Measurements from ENCODE around the gene PSMC3IP.

DNA sequence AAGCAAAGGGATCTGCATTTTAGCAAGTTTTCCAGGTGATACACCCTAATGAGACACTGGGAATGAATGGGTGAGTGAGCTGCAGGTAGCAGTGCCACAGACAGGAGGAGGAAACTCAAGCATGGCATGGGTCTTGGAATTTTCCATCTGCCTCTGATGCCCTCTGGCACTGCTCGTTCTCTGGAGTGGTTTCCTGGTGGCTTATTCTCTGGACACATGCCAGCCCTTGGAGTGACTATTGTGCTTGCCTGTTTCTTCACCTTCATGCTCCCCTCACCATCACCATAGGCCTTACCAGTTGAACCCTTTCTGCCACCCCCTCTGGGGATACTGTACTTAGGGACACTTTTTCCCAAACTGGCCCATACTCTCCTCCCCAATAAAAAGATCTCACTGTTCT lies 14.0 kb downstream of the PSMC3IP start:
- TF ChIP-seq, protein P1, sequence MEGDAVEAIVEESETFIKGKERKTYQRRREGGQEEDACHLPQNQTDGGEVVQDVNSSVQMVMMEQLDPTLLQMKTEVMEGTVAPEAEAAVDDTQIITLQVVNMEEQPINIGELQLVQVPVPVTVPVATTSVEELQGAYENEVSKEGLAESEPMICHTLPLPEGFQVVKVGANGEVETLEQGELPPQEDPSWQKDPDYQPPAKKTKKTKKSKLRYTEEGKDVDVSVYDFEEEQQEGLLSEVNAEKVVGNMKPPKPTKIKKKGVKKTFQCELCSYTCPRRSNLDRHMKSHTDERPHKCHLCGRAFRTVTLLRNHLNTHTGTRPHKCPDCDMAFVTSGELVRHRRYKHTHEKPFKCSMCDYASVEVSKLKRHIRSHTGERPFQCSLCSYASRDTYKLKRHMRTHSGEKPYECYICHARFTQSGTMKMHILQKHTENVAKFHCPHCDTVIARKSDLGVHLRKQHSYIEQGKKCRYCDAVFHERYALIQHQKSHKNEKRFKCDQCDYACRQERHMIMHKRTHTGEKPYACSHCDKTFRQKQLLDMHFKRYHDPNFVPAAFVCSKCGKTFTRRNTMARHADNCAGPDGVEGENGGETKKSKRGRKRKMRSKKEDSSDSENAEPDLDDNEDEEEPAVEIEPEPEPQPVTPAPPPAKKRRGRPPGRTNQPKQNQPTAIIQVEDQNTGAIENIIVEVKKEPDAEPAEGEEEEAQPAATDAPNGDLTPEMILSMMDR (IDR thresholded peaks at IDR 0.05): no peak
- TF ChIP-seq, protein P2, sequence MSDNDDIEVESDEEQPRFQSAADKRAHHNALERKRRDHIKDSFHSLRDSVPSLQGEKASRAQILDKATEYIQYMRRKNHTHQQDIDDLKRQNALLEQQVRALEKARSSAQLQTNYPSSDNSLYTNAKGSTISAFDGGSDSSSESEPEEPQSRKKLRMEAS (CRISPR knock-in tag; IDR thresholded peaks at IDR 0.05): no peak
- TF ChIP-seq SMAD3 (CRISPR knock-in tag; IDR thresholded peaks at IDR 0.05; ENCODE audit: borderline replicate concordance) (no peak), ESRRA (CRISPR knock-in tag; IDR thresholded peaks at IDR 0.05; ENCODE audit: borderline replicate concordance) (no peak), SP1 (CRISPR knock-in tag; conservative IDR thresholded peaks at IDR 0.05) (no peak), CREM (CRISPR knock-in tag; IDR thresholded peaks at IDR 0.05) (no peak), GABPB1 (CRISPR knock-in tag; IDR thresholded peaks at IDR 0.05) (no peak), FOXJ3 (CRISPR knock-in tag; IDR thresholded peaks at IDR 0.05; ENCODE audit: borderline replicate concordance) (no peak)
- TF ChIP-seq, protein P3, sequence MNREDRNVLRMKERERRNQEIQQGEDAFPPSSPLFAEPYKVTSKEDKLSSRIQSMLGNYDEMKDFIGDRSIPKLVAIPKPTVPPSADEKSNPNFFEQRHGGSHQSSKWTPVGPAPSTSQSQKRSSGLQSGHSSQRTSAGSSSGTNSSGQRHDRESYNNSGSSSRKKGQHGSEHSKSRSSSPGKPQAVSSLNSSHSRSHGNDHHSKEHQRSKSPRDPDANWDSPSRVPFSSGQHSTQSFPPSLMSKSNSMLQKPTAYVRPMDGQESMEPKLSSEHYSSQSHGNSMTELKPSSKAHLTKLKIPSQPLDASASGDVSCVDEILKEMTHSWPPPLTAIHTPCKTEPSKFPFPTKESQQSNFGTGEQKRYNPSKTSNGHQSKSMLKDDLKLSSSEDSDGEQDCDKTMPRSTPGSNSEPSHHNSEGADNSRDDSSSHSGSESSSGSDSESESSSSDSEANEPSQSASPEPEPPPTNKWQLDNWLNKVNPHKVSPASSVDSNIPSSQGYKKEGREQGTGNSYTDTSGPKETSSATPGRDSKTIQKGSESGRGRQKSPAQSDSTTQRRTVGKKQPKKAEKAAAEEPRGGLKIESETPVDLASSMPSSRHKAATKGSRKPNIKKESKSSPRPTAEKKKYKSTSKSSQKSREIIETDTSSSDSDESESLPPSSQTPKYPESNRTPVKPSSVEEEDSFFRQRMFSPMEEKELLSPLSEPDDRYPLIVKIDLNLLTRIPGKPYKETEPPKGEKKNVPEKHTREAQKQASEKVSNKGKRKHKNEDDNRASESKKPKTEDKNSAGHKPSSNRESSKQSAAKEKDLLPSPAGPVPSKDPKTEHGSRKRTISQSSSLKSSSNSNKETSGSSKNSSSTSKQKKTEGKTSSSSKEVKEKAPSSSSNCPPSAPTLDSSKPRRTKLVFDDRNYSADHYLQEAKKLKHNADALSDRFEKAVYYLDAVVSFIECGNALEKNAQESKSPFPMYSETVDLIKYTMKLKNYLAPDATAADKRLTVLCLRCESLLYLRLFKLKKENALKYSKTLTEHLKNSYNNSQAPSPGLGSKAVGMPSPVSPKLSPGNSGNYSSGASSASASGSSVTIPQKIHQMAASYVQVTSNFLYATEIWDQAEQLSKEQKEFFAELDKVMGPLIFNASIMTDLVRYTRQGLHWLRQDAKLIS (CRISPR knock-in tag; IDR thresholded peaks at IDR 0.05; ENCODE audit: borderline replicate concordance): no peak
- TF ChIP-seq, protein P4, sequence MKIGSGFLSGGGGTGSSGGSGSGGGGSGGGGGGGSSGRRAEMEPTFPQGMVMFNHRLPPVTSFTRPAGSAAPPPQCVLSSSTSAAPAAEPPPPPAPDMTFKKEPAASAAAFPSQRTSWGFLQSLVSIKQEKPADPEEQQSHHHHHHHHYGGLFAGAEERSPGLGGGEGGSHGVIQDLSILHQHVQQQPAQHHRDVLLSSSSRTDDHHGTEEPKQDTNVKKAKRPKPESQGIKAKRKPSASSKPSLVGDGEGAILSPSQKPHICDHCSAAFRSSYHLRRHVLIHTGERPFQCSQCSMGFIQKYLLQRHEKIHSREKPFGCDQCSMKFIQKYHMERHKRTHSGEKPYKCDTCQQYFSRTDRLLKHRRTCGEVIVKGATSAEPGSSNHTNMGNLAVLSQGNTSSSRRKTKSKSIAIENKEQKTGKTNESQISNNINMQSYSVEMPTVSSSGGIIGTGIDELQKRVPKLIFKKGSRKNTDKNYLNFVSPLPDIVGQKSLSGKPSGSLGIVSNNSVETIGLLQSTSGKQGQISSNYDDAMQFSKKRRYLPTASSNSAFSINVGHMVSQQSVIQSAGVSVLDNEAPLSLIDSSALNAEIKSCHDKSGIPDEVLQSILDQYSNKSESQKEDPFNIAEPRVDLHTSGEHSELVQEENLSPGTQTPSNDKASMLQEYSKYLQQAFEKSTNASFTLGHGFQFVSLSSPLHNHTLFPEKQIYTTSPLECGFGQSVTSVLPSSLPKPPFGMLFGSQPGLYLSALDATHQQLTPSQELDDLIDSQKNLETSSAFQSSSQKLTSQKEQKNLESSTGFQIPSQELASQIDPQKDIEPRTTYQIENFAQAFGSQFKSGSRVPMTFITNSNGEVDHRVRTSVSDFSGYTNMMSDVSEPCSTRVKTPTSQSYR (CRISPR knock-in tag; IDR thresholded peaks at IDR 0.05): no peak
- TF ChIP-seq, protein P5, sequence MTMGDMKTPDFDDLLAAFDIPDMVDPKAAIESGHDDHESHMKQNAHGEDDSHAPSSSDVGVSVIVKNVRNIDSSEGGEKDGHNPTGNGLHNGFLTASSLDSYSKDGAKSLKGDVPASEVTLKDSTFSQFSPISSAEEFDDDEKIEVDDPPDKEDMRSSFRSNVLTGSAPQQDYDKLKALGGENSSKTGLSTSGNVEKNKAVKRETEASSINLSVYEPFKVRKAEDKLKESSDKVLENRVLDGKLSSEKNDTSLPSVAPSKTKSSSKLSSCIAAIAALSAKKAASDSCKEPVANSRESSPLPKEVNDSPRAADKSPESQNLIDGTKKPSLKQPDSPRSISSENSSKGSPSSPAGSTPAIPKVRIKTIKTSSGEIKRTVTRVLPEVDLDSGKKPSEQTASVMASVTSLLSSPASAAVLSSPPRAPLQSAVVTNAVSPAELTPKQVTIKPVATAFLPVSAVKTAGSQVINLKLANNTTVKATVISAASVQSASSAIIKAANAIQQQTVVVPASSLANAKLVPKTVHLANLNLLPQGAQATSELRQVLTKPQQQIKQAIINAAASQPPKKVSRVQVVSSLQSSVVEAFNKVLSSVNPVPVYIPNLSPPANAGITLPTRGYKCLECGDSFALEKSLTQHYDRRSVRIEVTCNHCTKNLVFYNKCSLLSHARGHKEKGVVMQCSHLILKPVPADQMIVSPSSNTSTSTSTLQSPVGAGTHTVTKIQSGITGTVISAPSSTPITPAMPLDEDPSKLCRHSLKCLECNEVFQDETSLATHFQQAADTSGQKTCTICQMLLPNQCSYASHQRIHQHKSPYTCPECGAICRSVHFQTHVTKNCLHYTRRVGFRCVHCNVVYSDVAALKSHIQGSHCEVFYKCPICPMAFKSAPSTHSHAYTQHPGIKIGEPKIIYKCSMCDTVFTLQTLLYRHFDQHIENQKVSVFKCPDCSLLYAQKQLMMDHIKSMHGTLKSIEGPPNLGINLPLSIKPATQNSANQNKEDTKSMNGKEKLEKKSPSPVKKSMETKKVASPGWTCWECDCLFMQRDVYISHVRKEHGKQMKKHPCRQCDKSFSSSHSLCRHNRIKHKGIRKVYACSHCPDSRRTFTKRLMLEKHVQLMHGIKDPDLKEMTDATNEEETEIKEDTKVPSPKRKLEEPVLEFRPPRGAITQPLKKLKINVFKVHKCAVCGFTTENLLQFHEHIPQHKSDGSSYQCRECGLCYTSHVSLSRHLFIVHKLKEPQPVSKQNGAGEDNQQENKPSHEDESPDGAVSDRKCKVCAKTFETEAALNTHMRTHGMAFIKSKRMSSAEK (CRISPR knock-in tag; IDR thresholded peaks at IDR 0.05; ENCODE audit: borderline replicate concordance): no peak
- TF ChIP-seq, protein P6, sequence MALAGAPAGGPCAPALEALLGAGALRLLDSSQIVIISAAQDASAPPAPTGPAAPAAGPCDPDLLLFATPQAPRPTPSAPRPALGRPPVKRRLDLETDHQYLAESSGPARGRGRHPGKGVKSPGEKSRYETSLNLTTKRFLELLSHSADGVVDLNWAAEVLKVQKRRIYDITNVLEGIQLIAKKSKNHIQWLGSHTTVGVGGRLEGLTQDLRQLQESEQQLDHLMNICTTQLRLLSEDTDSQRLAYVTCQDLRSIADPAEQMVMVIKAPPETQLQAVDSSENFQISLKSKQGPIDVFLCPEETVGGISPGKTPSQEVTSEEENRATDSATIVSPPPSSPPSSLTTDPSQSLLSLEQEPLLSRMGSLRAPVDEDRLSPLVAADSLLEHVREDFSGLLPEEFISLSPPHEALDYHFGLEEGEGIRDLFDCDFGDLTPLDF (CRISPR knock-in tag; IDR thresholded peaks at IDR 0.05): no peak

Data from WTC11 (cell line).